Osteoblast (primary cell): ENCODE data around the gene FALEC. TPM values are rescaled to one million over a fixed set of nuclear protein-coding genes. Genes with fewer than 3 reads are reported as not detected.
A peak's percentile ranks its signal among the peaks of the same experiment; 100 is the strongest.

Experiments used
- DNase-seq: peaks from one replicate; pipeline ENCODE4 v3.0.0; 2011; ENCODE audit warnings: low spot score, mixed read lengths; ENCODE audit not compliant: insufficient read length; ENCODE audit errors: missing footprints
- H2AFZ ChIP-seq: 2 replicates; pipeline ENCODE4 v1.6.0; 2011; ENCODE audit warnings: mild to moderate bottlenecking, low read length
- H3K27ac ChIP-seq: 2 replicates; pipeline ENCODE4 v1.5.1; 2011; ENCODE audit warnings: mild to moderate bottlenecking, low read depth, low read length, moderate library complexity
- H3K27me3 ChIP-seq: 2 replicates; pipeline ENCODE4 v1.6.0; 2012; ENCODE audit warnings: mild to moderate bottlenecking, control low read depth, inconsistent platforms, low read length, moderate library complexity; ENCODE audit not compliant: insufficient read depth
- H3K36me3 ChIP-seq: 2 replicates; pipeline ENCODE4 v1.5.1; 2011; ENCODE audit warnings: mild to moderate bottlenecking, low read length, control low read depth, moderate library complexity; ENCODE audit not compliant: insufficient read depth
- H3K4me1 ChIP-seq: 2 replicates; pipeline ENCODE4 v1.5.1; 2011; ENCODE audit warnings: mild to moderate bottlenecking, low read length, control low read depth, moderate library complexity; ENCODE audit not compliant: insufficient read depth
- H3K4me2 ChIP-seq: 2 replicates; pipeline ENCODE4 v1.6.0; 2011; ENCODE audit warnings: mild to moderate bottlenecking, low read length; ENCODE audit not compliant: insufficient read depth
- H3K4me3 ChIP-seq: fragments of 200-600 bp; sonication (generic); 3 replicates; pipeline ENCODE4 v1.5.1; 2012; ENCODE audit warnings: mild to moderate bottlenecking, low read length, inconsistent platforms; ENCODE audit not compliant: insufficient read depth
- H3K79me2 ChIP-seq: 2 replicates; pipeline ENCODE4 v1.6.0; 2012; ENCODE audit warnings: mild to moderate bottlenecking, low read length, control low read depth, inconsistent platforms; ENCODE audit not compliant: insufficient read depth
- H3K9me3 ChIP-seq: 2 replicates; pipeline ENCODE4 v1.5.1; 2011; ENCODE audit warnings: low read depth, low read length, control low read depth
- H4K20me1 ChIP-seq: 2 replicates; pipeline ENCODE4 v1.6.0; 2012; ENCODE audit warnings: mild to moderate bottlenecking, low read length, control low read depth; ENCODE audit not compliant: insufficient read depth
- total RNA-seq: library from RNA; depleted of rRNA; stranded (reverse); fragments of >200 nt; gene quantifications from 2 replicates; pipeline ENCODE4 v1.2.3, GENCODE V29; 2012
- TF ChIP-seq, protein P1 (sequence below): IDR thresholded peaks from 2 replicates; pipeline ENCODE4 v1.5.1; 2011; ENCODE audit warnings: mild to moderate bottlenecking, low read depth, low read length, moderate library complexity; ENCODE audit errors: extremely low read depth

FALEC gene
- total RNA-seq, 1 donor = 0.36 TPM

DNA sequence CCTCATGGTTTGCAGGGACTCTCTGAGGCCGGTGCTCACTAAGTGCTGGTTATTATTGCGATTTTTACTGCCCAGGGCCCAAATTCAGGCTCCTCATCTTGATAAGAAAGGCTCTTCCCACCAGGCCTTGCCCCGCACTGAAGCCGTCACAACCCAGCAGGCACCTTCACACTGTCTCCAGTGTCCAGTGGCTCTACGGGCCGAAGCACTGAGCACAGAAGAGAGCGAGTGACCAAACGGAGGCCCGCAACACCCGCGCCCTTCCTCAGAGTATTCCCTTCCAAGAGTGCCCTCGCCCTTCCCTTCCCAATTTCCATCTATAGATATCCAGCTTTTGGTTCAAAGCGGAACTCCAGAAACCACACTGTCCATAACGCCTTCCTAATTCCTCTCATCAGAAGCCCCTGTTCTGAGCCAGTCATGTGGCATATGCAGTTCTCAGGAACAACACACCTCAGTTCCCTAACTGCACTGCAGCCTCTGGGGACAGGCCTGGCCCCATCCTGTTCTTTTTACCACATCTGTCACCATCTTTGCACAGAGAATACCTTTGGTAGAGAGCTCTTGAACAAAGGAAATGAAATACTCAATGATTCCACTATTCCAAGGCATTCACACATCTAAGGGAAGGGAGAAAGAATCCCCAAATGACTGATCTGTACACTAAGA is 15.1 kb downstream of the FALEC start:
- H2AFZ ChIP-seq = no peak overlapping the region
- no peak overlapping the region for H3K4me3 ChIP-seq
- no peak overlapping the region for H3K4me2 ChIP-seq
- no peaks in the 10 kb centered on the region for H3K27me3 ChIP-seq
- no peaks in the 10 kb centered on the region for H3K79me2 ChIP-seq
- H3K9me3 ChIP-seq = no peaks in the 10 kb centered on the region
- DNase-seq = no peak
- H3K4me1 ChIP-seq = peaks cover 36% of the 10 kb centered on the region
- no peaks in the 10 kb centered on the region for H4K20me1 ChIP-seq
- TF ChIP-seq, protein P1, sequence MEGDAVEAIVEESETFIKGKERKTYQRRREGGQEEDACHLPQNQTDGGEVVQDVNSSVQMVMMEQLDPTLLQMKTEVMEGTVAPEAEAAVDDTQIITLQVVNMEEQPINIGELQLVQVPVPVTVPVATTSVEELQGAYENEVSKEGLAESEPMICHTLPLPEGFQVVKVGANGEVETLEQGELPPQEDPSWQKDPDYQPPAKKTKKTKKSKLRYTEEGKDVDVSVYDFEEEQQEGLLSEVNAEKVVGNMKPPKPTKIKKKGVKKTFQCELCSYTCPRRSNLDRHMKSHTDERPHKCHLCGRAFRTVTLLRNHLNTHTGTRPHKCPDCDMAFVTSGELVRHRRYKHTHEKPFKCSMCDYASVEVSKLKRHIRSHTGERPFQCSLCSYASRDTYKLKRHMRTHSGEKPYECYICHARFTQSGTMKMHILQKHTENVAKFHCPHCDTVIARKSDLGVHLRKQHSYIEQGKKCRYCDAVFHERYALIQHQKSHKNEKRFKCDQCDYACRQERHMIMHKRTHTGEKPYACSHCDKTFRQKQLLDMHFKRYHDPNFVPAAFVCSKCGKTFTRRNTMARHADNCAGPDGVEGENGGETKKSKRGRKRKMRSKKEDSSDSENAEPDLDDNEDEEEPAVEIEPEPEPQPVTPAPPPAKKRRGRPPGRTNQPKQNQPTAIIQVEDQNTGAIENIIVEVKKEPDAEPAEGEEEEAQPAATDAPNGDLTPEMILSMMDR = no peak
- H3K36me3 ChIP-seq = no peaks in the 10 kb centered on the region
- no peak overlapping the region for H3K27ac ChIP-seq

DNA sequence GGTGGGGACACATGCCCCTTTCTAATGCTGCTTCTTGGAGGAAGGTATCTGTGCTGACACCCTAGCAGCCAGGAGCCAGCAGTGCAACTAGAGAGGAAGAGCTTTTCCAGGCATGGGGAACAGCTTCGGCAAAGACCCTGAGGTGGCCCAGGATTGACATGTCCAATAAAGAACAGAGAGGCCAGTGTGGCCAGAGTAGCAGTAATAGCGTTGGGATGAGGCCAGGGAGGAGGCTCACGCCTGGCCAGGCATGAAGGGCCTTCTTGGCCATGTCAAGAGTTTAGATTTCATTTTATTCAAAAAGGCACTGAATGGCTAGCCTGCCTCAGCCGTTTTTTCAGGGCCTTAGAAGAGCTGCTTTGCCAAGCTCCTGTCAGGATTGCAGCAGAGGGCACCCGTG is 17.3 kb downstream of the FALEC start:
- peaks cover 48% of the 10 kb centered on the region for H3K4me1 ChIP-seq
- H2AFZ ChIP-seq = peak overlapping the region; percentile 71
- no peaks in the 10 kb centered on the region for H3K36me3 ChIP-seq
- no peak for DNase-seq
- peak overlapping the region; percentile 76 for H3K27ac ChIP-seq
- H3K79me2 ChIP-seq = no peaks in the 10 kb centered on the region
- H3K27me3 ChIP-seq = no peaks in the 10 kb centered on the region
- no peak overlapping the region for H3K4me3 ChIP-seq
- no peaks in the 10 kb centered on the region for H3K9me3 ChIP-seq
- H3K4me2 ChIP-seq = peak overlapping the region; percentile 51
- TF ChIP-seq, protein P1 = no peak
- no peaks in the 10 kb centered on the region for H4K20me1 ChIP-seq

DNA sequence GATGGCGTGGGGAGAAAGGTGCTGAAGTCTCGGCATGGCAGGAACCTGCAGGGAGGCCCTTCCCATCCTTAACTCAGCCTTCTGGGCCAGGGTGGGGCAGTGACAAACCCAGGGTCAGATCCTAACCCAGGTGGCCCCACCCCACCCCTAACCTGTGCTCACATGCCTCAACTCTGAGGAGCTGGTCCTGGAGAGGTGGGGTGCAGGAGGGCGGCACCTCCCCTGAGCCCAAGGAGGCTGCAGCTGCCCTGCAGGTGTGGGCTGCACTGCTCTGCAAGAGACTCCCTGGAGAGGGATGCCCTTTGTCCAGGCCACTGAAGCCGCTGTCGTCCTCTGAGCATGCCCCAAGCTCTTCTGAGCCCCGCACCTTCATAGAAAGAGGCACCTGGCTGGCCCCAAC is 18.4 kb downstream of the FALEC start:
- Histone ChIP-seq H3K36me3 (no peaks in the 10 kb centered on the region), H3K79me2 (no peaks in the 10 kb centered on the region), H4K20me1 (no peaks in the 10 kb centered on the region), H2AFZ (no peak overlapping the region), H3K27me3 (no peaks in the 10 kb centered on the region), H3K9me3 (no peaks in the 10 kb centered on the region), H3K4me1 (peaks cover 46% of the 10 kb centered on the region), H3K27ac (no peak overlapping the region), H3K4me2 (no peak overlapping the region), H3K4me3 (no peak overlapping the region)
- DNase-seq = peak; percentile 22
- TF ChIP-seq, protein P1 = no peak

DNA sequence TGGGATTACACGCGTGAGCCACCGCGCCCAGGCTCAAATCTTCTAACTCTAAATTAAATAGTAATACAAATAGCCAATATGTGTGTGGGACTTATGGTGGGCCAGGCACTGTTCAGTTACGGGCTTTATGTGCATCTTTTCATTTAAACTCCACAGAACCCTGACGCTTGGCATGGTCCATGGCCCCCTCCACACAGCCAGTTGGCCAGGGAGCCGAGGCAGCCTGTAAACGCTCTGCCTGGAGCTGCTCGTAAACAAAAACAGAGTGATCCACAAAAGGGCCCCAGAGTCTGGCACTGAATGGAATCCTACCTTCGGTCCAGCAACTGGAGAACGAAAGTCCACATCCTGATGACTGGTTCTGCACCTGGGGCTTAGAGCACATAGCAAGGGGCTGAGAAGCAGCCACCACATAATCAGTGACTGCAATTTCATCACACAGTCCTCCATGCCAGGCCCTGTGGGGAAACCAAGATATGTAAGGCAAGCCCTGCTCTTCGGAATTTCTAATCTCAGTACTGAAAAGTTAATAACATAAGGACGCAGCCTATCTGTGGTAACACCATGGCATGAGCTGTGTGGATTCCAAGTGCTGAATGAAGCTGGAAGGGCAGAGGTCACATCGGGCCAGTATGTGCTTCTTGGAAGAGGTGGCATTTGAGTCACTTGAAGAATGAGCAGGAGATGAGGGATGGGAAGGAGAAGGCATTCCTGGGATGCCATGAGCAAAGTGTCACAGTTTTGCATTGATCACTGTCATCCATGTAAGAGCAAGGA is 20.1 kb downstream of the FALEC start:
- Histone ChIP-seq H3K27me3 (no peaks in the 10 kb centered on the region), H3K36me3 (no peaks in the 10 kb centered on the region), H3K27ac (peak overlapping the region; percentile 45), H3K9me3 (no peaks in the 10 kb centered on the region), H3K79me2 (no peaks in the 10 kb centered on the region), H3K4me1 (peaks cover 42% of the 10 kb centered on the region), H3K4me3 (no peak overlapping the region), H2AFZ (peak overlapping the region; percentile 5), H4K20me1 (no peaks in the 10 kb centered on the region), H3K4me2 (peak overlapping the region; percentile 39)
- TF ChIP-seq, protein P1 = no peak
- peak; percentile 84 for DNase-seq
